Muscle of arm (tissue), 12 donors: ENCODE results near the gene DIP2B. TPM values are rescaled to one million over a fixed set of nuclear protein-coding genes. Genes with fewer than 3 reads are reported as not detected.
"Not testable (repeated sequence)": the region's sequence is repeated elsewhere in the genome, so short reads cannot be mapped to it uniquely, and the experiment has no call there.

ENCODE experiments used
- DNase-seq: peaks from one replicate; pipeline ENCODE4 v3.0.0-alpha.2; 2013
- polyA plus RNA-seq, 12 donors: library from polyadenylated mRNA; unstranded; fragments of 120-200 nt; gene quantifications; one replicate each; pipeline ENCODE4 v1.2.1, GENCODE V29; 2013; ENCODE audit not compliant: insufficient read length in 12 of 12

DIP2B gene
- polyA plus RNA-seq, 12 donors, result 15.2 to 25.8 (median 21.5) TPM; not detected in 1

DNA sequence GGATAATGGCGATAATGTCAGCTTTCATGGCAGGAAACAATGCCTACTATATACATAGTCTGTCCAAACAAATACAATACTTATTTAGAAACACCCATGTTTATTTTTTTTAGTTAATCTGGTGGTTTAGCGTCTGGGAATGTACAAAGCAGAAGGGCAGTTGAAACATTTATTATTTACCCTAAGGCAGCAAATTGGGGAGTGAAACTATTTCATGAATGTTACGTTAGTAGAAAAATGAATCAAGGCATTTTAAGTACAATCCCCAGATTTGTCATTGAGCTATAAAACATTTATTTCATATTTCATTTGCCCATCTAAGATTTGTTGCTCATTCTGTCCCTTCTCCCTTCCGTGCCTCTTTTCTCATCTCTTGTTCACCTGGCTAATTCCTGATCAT is 172.0 kb downstream of the DIP2B start:
- DNase-seq, result no peak

DNA sequence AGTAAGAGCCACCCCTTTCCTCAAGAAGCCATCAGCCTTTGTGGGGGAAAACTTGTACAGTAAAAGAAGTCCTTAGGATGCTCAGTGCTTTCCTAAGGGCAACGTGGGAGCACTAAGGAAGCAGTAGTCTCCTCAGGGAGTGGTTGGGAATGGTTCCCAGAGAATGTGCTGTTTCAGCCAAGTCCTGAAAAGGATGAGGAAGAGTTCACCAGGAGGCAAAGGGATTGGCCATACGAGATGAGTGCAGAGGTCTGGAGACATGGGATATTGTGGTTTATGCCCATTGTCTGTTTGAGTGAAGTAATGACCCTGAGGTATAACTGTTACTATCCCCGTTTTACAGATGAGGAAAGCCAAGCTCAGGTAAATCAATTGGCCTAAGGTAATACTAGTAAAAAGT is 173.1 kb downstream of the DIP2B start:
- DNase-seq, result peak; percentile 54

- DNase-seq, result no peak
Observed at GRCh38 chr12:50678650-50679365, 174.0 kb downstream of the DIP2B start.

GRCh38 chr12:50679612-50680011 is 174.8 kb downstream of the DIP2B start:
- DNase-seq, result no peak

DNA sequence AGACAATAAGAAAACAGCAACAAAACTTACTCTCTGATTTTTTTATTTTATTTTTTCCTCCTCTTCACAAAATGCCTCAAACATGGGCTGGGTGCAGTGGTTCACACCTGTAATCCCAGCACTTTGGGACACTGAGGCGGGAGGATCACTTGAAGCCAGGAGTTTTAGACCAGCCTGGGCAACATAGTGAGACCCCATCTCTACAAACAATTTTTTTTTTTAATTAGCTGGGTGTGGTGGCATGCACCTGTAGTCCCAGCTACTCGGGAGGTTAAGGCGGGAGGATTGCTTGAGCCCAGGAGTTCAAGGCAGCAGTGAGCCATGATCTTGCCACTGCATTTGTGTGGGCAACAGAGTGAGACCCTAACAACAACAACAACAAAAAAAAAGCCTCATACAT is 176.3 kb downstream of the DIP2B start:
- DNase-seq, result not testable (repeated sequence)

DNA sequence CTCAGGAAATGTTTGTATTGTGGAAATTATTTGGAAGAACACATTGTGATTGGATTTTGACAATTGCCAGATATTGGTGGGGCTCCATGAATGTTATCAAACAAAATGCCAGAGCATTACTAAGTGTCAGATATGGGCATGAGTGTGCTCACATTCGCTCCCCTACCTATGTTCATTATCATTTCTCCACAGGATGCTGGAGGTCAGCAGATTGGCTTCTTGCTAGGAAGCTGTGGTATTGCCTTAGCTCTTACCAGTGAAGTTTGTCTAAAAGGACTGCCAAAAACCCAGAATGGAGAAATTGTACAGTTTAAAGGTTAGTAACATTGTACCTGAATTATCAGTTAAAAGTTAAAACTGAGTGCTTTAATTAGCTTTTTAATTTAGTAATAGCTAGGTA is 180.9 kb downstream of the DIP2B start:
- DNase-seq, result no peak

DNA sequence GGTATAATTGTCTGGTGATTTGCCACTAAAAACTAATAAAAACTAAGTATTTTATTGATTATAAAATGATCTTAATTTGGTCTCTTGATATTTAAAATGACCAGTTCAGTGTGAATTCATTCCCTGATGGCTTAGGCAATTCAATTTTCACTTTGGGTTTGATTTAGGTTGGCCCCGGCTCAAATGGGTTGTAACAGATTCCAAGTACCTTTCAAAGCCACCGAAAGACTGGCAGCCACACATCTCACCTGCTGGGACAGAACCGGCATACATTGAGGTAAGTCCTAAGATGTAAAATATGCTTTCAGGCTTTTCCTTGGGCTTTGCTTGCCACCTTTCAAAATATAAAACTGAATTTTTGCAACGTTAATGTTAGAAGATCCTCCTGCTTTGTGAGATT is 181.6 kb downstream of the DIP2B start:
- DNase-seq, result no peak

GRCh38 chr12:50686976-50687375 is 182.2 kb downstream of the DIP2B start:
- DNase-seq, result no peak

GRCh38 chr12:50689437-50689836 is 184.7 kb downstream of the DIP2B start:
- DNase-seq, result no peak

DNA sequence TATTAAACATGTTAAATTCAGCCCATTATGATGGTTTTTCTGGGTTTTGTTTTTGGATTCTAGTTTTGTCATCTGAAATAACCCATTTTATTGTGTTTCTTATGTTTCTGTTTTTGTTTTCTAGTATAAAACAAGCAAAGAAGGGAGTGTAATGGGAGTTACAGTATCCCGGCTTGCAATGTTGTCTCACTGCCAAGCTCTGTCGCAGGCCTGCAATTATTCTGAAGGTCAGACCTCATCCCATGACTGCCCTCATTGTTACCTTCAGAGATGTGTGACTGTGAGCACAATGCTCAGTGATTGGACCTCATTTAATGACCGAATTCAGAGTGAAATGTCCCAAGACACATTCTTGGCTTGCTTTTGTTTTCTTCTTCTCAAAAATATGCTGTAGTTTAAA is 186.1 kb downstream of the DIP2B start:
- DNase-seq, result peak; percentile 52

- DNase-seq, result no peak
Observed at GRCh38 chr12:50695961-50696360, 191.2 kb downstream of the DIP2B start.

- no peak for DNase-seq
Observed at GRCh38 chr12:50696931-50697330, 192.1 kb downstream of the DIP2B start.

- DNase-seq, result no peak
Observed at GRCh38 chr12:50699154-50699553, 194.4 kb downstream of the DIP2B start.

GRCh38 chr12:50699940-50700339 is 195.2 kb downstream of the DIP2B start:
- no peak for DNase-seq

DNA sequence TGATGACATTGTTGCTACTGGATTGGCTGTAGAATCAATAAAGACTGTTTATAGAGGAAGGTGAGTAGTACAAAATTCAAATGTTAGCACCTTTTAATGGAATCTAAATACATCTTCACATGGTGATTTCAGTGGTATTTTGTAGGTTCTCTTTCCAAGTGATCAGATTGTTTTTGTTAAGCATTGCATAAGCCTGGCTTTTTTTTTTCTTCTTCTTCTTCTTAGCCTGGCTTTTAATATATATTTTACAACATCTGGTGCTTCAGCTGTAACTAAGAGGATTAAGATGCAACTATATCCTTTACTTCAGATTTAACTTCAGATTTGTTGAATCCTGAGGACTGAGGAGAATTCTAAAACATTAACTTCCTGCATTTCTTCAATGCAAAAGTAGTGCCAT is 201.8 kb downstream of the DIP2B start:
- no peak for DNase-seq

GRCh38 chr12:50707396-50707795 is 202.6 kb downstream of the DIP2B start:
- DNase-seq, result no peak

GRCh38 chr12:50708631-50709030 is 203.8 kb downstream of the DIP2B start:
- no peak for DNase-seq

DNA sequence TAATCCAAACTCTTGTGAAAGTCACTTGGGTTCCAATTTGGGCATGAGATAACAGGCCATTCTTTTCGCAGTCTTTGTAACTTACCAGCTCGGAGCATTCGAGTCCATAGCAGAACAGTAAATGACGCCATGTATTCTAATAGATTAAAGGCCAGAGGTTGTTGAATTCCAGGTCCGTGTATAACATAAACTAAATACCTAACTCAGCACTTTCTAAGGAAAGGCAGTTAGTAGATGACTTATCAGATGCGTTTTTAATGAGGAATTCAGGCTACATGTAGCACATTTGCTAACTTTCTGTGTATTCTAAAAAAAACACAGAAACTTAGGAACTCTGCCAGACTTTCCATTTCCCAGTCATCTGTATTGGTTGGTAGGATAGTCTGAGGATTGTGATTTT is 206.3 kb downstream of the DIP2B start:
- no peak for DNase-seq

GRCh38 chr12:50715174-50715573 is 210.4 kb downstream of the DIP2B start:
- no peak for DNase-seq

DNA sequence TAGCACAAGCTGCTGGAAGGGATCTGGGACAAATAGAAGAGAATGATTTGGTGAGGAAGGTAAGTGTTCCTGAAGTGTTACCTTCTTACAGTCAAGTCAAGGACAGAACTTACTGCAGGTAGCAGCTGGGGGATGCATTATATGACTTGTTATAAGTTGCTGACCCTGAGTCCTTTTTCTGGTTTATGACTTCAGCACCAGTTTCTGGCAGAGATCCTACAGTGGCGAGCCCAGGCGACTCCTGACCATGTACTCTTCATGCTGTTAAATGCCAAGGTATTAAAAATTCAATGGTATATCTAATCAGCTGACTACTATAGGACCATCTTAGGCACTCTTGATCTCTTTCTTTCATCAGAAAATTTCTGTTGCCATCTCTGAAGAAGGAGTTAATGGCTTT is 214.0 kb downstream of the DIP2B start:
- no peak for DNase-seq

DNA sequence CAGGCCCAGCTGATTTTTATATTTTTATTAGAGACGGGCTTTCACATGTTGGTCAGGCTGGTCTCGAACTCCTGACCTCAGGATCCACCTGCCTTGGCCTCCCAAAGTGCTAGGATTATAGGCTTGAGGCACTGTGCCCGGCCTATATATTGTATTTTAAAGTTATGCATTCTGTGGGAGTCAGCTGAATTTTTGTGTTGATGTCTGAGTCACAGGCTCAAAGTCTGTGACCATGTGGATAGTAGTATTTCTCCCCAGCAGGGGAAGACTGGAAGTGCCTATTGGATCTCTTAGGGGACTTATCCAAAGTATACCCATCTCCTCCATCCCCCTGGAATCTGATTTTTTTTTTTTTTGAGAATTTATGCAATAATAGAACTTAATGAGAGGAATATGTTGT is 215.3 kb downstream of the DIP2B start:
- DNase-seq, result no peak

- no peak for DNase-seq
Observed at GRCh38 chr12:50720501-50720900, 215.7 kb downstream of the DIP2B start.

DNA sequence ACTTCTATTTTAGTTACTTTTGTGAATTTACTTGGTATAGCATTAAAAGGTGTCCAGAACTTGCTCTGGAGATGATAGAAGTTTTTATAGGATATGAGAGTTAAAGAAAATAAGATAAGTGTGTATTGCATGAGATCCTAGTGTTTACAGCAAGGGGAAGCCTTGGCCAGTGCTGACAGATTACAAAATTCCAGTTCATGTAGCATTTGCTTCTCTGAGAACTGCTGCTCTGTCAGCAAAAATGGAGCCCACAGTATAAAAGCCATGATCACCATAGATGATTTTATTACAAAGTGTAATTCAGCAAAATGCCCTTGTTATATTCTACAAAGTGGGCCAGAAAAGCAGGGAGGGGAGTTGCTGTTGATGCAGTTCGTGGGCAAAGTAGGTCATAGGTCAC is 219.1 kb downstream of the DIP2B start:
- DNase-seq, result no peak
